KMS-11 (cell line): ENCODE data around the gene CELF2.
A peak's percentile ranks its signal among the peaks of the same experiment; 100 is the strongest.

Source experiments
- H2AFZ ChIP-seq: fragments of 200-600 bp; sonication (generic); 2 replicates; pipeline ENCODE4 v1.6.1; 2016; ENCODE audit warnings: antibody characterized with exemption, mixed run types, low read depth
- H3K27ac ChIP-seq: fragments of 200-600 bp; sonication (generic); 2 replicates; pipeline ENCODE4 v1.6.1; 2016; ENCODE audit warnings: mild to moderate bottlenecking, mixed run types
- H3K27me3 ChIP-seq: fragments of 200-600 bp; sonication (generic); 2 replicates; pipeline ENCODE4 v1.6.1; 2017; ENCODE audit warnings: mild to moderate bottlenecking, low read depth, mixed run types, moderate library complexity; ENCODE audit not compliant: insufficient read depth
- H3K36me3 ChIP-seq: fragments of 200-600 bp; sonication (generic); 2 replicates; pipeline ENCODE4 v1.6.1; 2017; ENCODE audit warnings: mild to moderate bottlenecking, mixed run types; ENCODE audit not compliant: insufficient read depth
- H3K4me1 ChIP-seq: fragments of 200-600 bp; sonication (generic); 2 replicates; pipeline ENCODE4 v1.6.1; 2016; ENCODE audit warnings: mild to moderate bottlenecking, low read depth, mixed run types; ENCODE audit not compliant: poor library complexity, severe bottlenecking
- H3K4me2 ChIP-seq: fragments of 200-600 bp; sonication (generic); 2 replicates; pipeline ENCODE4 v1.7.0; 2016; ENCODE audit warnings: mild to moderate bottlenecking, mixed run types
- H3K4me3 ChIP-seq: fragments of 200-600 bp; sonication (generic); IDR thresholded peaks from 2 replicates; pipeline ENCODE4 v1.6.1; 2017; ENCODE audit warnings: low read depth, low read length, mixed read lengths; ENCODE audit not compliant: insufficient read depth
- H3K79me2 ChIP-seq: fragments of 200-600 bp; sonication (generic); 2 replicates; pipeline ENCODE4 v1.6.1; 2016; ENCODE audit warnings: low read depth, mixed run types; ENCODE audit not compliant: insufficient read depth
- H3K9ac ChIP-seq: fragments of 200-600 bp; sonication (generic); 2 replicates; pipeline ENCODE4 v1.6.1; 2016; ENCODE audit warnings: mild to moderate bottlenecking, mixed run types
- H4K20me1 ChIP-seq: fragments of 200-600 bp; sonication (generic); 2 replicates; pipeline ENCODE4 v1.6.1; 2016; ENCODE audit warnings: mild to moderate bottlenecking, mixed run types; ENCODE audit not compliant: insufficient read depth
- CTCF ChIP-seq: fragments of 200-600 bp; sonication (generic); conservative IDR thresholded peaks from 2 replicates; pipeline ENCODE4 v1.6.1; 2017; ENCODE audit warnings: low read depth, mild to moderate bottlenecking, antibody characterized with exemption, low read length, moderate library complexity, mixed read lengths

Gene CELF2

GRCh38 chr10:11319990-11320602 is 302.4 kb downstream of the CELF2 start:
- H3K4me2 ChIP-seq, result no peak overlapping the region
- no peak overlapping the region for H2AFZ ChIP-seq
- H3K27ac ChIP-seq, result no peak overlapping the region
- peaks cover 14% of the 10 kb centered on the region for H3K4me1 ChIP-seq
- no peak overlapping the region for H3K4me3 ChIP-seq
- H3K36me3 ChIP-seq, result no peaks in the 10 kb centered on the region
- no peaks in the 10 kb centered on the region for H4K20me1 ChIP-seq
- H3K79me2 ChIP-seq, result no peaks in the 10 kb centered on the region
- H3K9ac ChIP-seq, result no peak overlapping the region
- no peaks in the 10 kb centered on the region for H3K27me3 ChIP-seq
- no peak for TF ChIP-seq CTCF

- H3K4me3 ChIP-seq, result no peak overlapping the region
- H2AFZ ChIP-seq, result no peak overlapping the region
- TF ChIP-seq CTCF, result no peak
- H3K36me3 ChIP-seq, result no peaks in the 10 kb centered on the region
- no peaks in the 10 kb centered on the region for H3K79me2 ChIP-seq
- no peak overlapping the region for H3K27ac ChIP-seq
- no peaks in the 10 kb centered on the region for H4K20me1 ChIP-seq
- H3K9ac ChIP-seq, result no peak overlapping the region
- peaks cover 14% of the 10 kb centered on the region for H3K4me1 ChIP-seq
- H3K27me3 ChIP-seq, result no peaks in the 10 kb centered on the region
- H3K4me2 ChIP-seq, result no peak overlapping the region
Observed at GRCh38 chr10:11320809-11321520, 303.3 kb downstream of the CELF2 start.

GRCh38 chr10:11322698-11323097 is 305.0 kb downstream of the CELF2 start:
- no peak overlapping the region for H3K27ac ChIP-seq
- H3K27me3 ChIP-seq, result no peaks in the 10 kb centered on the region
- no peak overlapping the region for H3K9ac ChIP-seq
- H3K4me1 ChIP-seq, result peaks cover 14% of the 10 kb centered on the region
- H2AFZ ChIP-seq, result no peak overlapping the region
- H3K36me3 ChIP-seq, result no peaks in the 10 kb centered on the region
- peak overlapping the region; percentile 29; the same call in 1 of the 2 replicates for H3K4me2 ChIP-seq
- no peak overlapping the region for H3K4me3 ChIP-seq
- TF ChIP-seq CTCF, result no peak
- H4K20me1 ChIP-seq, result no peaks in the 10 kb centered on the region
- H3K79me2 ChIP-seq, result no peaks in the 10 kb centered on the region

GRCh38 chr10:11324761-11325321 is 307.2 kb downstream of the CELF2 start:
- H3K79me2 ChIP-seq, result no peaks in the 10 kb centered on the region
- H3K4me3 ChIP-seq, result no peak overlapping the region
- no peaks in the 10 kb centered on the region for H3K36me3 ChIP-seq
- peaks cover 14% of the 10 kb centered on the region for H3K4me1 ChIP-seq
- no peak overlapping the region for H3K4me2 ChIP-seq
- no peak overlapping the region for H3K9ac ChIP-seq
- H3K27ac ChIP-seq, result no peak overlapping the region
- no peak overlapping the region for H2AFZ ChIP-seq
- no peak for TF ChIP-seq CTCF
- H3K27me3 ChIP-seq, result no peaks in the 10 kb centered on the region
- H4K20me1 ChIP-seq, result no peaks in the 10 kb centered on the region
